ENCODE data around the gene XXYLT1. TPM values are rescaled to one million over a fixed set of nuclear protein-coding genes. Genes with fewer than 3 reads are reported as not detected.

XXYLT1 gene
- total RNA-seq, 4 donors from 2014 or later: 7.5 to 19.4 (median 10.6) TPM

- TF ChIP-seq CTCF (IDR thresholded peaks at IDR 0.05; ENCODE audit: low read depth): no peak
These were observed 83.1 kb downstream of the XXYLT1 start for GRCh38 chr3:195187609-195188425.

- TF ChIP-seq CTCF (IDR thresholded peaks at IDR 0.05; ENCODE audit: low read depth): no peak
These were observed 84.8 kb downstream of the XXYLT1 start for GRCh38 chr3:195186041-195186709.

- no peak for TF ChIP-seq CTCF (IDR thresholded peaks at IDR 0.05; ENCODE audit: low read depth)
These were observed 85.4 kb downstream of the XXYLT1 start for GRCh38 chr3:195185583-195185982.

- no peak for TF ChIP-seq CTCF (IDR thresholded peaks at IDR 0.05; ENCODE audit: low read depth)
These were observed 86.1 kb downstream of the XXYLT1 start for GRCh38 chr3:195184716-195185421.

GRCh38 chr3:195183071-195183776 lies 87.7 kb downstream of the XXYLT1 start:
- no peak for TF ChIP-seq CTCF (IDR thresholded peaks at IDR 0.05; ENCODE audit: low read depth)

GRCh38 chr3:195182470-195182795 lies 88.5 kb downstream of the XXYLT1 start:
- TF ChIP-seq CTCF (IDR thresholded peaks at IDR 0.05; ENCODE audit: low read depth): no peak
